GM12874 (cell line): ENCODE results near the gene TBKBP1.

Experiments
- CTCF ChIP-seq: IDR thresholded peaks from 2 replicates; pipeline ENCODE4 v1.5.1; 2011; ENCODE audit warnings: low read depth, mild to moderate bottlenecking, control low read depth, low read length, moderate library complexity; ENCODE audit not compliant: insufficient read depth

Gene TBKBP1

GRCh38 chr17:47714773-47715396 is 20.9 kb downstream of the TBKBP1 start:
- TF ChIP-seq CTCF = no peak

GRCh38 chr17:47715669-47716325 is 21.8 kb downstream of the TBKBP1 start:
- TF ChIP-seq CTCF = no peak

GRCh38 chr17:47716375-47716774 is 22.4 kb downstream of the TBKBP1 start:
- TF ChIP-seq CTCF = no peak

- TF ChIP-seq CTCF = peak; percentile 58
These were observed 23.3 kb downstream of the TBKBP1 start for GRCh38 chr17:47717261-47717697.

GRCh38 chr17:47717979-47718621 is 24.1 kb downstream of the TBKBP1 start:
- TF ChIP-seq CTCF = no peak

GRCh38 chr17:47718634-47719405 is 24.9 kb downstream of the TBKBP1 start:
- TF ChIP-seq CTCF = no peak

- TF ChIP-seq CTCF = no peak
These were observed 25.6 kb downstream of the TBKBP1 start for GRCh38 chr17:47719411-47720152.
